DND-41 (cell line): ENCODE results near the gene PTOV1.

Source experiments
- ATAC-seq: fragments of 200-7000 bp; cut with Tn5 transposase; 3 replicates; pipeline ENCODE4 v1.9.1; 2021; ENCODE audit warnings: low read depth; ENCODE audit not compliant: insufficient read depth
- DNase-seq: peaks from one replicate; pipeline ENCODE4 v3.0.0-alpha.2; 2020
- H2AFZ ChIP-seq: 2 replicates; pipeline ENCODE4 v1.6.0; 2012; ENCODE audit warnings: low read depth, low read length
- H3K27ac ChIP-seq: 2 replicates; pipeline ENCODE4 v1.5.1; 2012; ENCODE audit warnings: low read length, inconsistent platforms
- H3K27me3 ChIP-seq: fragments of 200-600 bp; sonication (generic); 2 replicates; pipeline ENCODE4 v1.6.0; 2012; ENCODE audit warnings: low read length, mild to moderate bottlenecking, inconsistent platforms; ENCODE audit not compliant: insufficient read depth, poor library complexity
- H3K36me3 ChIP-seq: 2 replicates; pipeline ENCODE4 v1.5.1; 2012; ENCODE audit warnings: low read length, inconsistent platforms; ENCODE audit not compliant: insufficient read depth
- H3K4me1 ChIP-seq: 2 replicates; pipeline ENCODE4 v1.5.1; 2012; ENCODE audit warnings: mild to moderate bottlenecking, low read length; ENCODE audit not compliant: insufficient read depth
- H3K4me2 ChIP-seq: 2 replicates; pipeline ENCODE4 v1.6.0; 2012; ENCODE audit warnings: mild to moderate bottlenecking, moderate library complexity, low read length, inconsistent platforms; ENCODE audit not compliant: insufficient read depth
- H3K4me3 ChIP-seq, 2 experiments: fragments of 200-600 bp in 1 of 2; shearing (Covaris generic) in 1 of 2; 2 replicates each; pipeline ENCODE4 v1.5.1; 2012 to 2016; ENCODE audit warnings: inconsistent platforms in 2 of 2, low read length in 2 of 2, mild to moderate bottlenecking in 2 of 2, low read depth in 1 of 2, moderate library complexity in 1 of 2
- H3K79me2 ChIP-seq: 2 replicates; pipeline ENCODE4 v1.6.0; 2012; ENCODE audit warnings: low read length, inconsistent platforms; ENCODE audit not compliant: insufficient read depth
- H3K9ac ChIP-seq: 2 replicates; pipeline ENCODE4 v1.6.0; 2012; ENCODE audit warnings: low read depth, mild to moderate bottlenecking, inconsistent platforms, low read length, moderate library complexity
- H3K9me3 ChIP-seq: 2 replicates; pipeline ENCODE4 v1.5.1; 2012; ENCODE audit warnings: low read length, moderate library complexity, mild to moderate bottlenecking, inconsistent platforms; ENCODE audit not compliant: insufficient read depth, severe bottlenecking
- H4K20me1 ChIP-seq: 2 replicates; pipeline ENCODE4 v1.6.0; 2012; ENCODE audit warnings: low read length; ENCODE audit not compliant: insufficient read depth
- CTCF ChIP-seq: IDR thresholded peaks from 2 replicates; pipeline ENCODE4 v1.5.1; 2012; ENCODE audit warnings: borderline replicate concordance, low read length, moderate library complexity, mild to moderate bottlenecking; ENCODE audit not compliant: poor library complexity, severe bottlenecking; ENCODE audit errors: extremely low read depth
- EZH2 ChIP-seq: IDR thresholded peaks from 3 replicates; pipeline ENCODE4 v1.6.1; 2012; ENCODE audit warnings: borderline replicate concordance, low read depth, mild to moderate bottlenecking, moderate library complexity, low read length, inconsistent platforms; ENCODE audit not compliant: severe bottlenecking

PTOV1 gene

DNA sequence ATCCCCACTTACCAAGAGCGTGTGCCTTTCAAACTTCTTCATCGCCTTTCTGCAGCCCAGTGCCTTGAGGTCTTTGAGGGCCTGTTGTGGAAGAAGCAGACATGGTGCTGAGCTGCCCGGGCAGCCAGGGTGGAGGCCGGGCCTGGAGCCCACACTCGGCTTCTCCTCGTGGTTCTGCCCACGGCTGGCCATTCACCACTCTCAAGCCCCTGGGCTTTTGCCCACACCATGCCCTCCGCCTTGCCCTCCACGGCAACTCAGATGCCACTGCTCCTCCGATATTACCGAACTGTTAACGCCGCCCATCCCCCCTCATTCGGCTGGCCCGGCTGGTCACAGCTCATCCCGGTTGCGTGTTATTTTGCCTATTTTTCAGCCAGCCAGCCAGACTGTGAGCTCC lies 40.4 kb downstream of the PTOV1 start:
- DNase-seq (no peak), ATAC-seq (no peak)
- H3K4me2 ChIP-seq = no peak overlapping the region
- TF ChIP-seq CTCF (no peak), EZH2 (no peak)
- no peaks in the 10 kb centered on the region for H3K27me3 ChIP-seq
- H3K27ac ChIP-seq = no peak overlapping the region
- no peak overlapping the region for H3K4me3 ChIP-seq
- H4K20me1 ChIP-seq = no peaks in the 10 kb centered on the region; the same call in 1 of the 2 replicates
- no peaks in the 10 kb centered on the region for H3K4me1 ChIP-seq
- no peaks in the 10 kb centered on the region for H3K9me3 ChIP-seq
- H3K9ac ChIP-seq = no peak overlapping the region
- H2AFZ ChIP-seq = no peak overlapping the region
- peaks cover under 1% of the 10 kb centered on the region; the same call in 1 of the 2 replicates for H3K36me3 ChIP-seq
- H3K79me2 ChIP-seq = no peaks in the 10 kb centered on the region

GRCh38 chr19:49892716-49893115 lies 41.8 kb downstream of the PTOV1 start:
- Histone ChIP-seq H3K27me3 (no peaks in the 10 kb centered on the region), H3K4me2 (no peak overlapping the region), H4K20me1 (no peaks in the 10 kb centered on the region; the same call in 1 of the 2 replicates), H3K4me3 (no peak overlapping the region), H3K36me3 (no peaks in the 10 kb centered on the region; the same call in 1 of the 2 replicates), H3K4me1 (peaks cover 7% of the 10 kb centered on the region; the same call in 1 of the 2 replicates), H2AFZ (no peak overlapping the region), H3K9ac (no peak overlapping the region), H3K27ac (no peak overlapping the region), H3K79me2 (no peaks in the 10 kb centered on the region), H3K9me3 (no peaks in the 10 kb centered on the region)
- TF ChIP-seq EZH2 (no peak), CTCF (no peak)
- no peak for DNase-seq
- ATAC-seq = no peak

GRCh38 chr19:49894011-49894664 lies 43.2 kb downstream of the PTOV1 start:
- no peak overlapping the region for H3K4me3 ChIP-seq

More at GRCh38 chr19:49894011-49894664, 43.2 kb downstream of the PTOV1 start:
- ATAC-seq (no peak), DNase-seq (no peak)
- Histone ChIP-seq H2AFZ (no peak overlapping the region), H3K79me2 (no peaks in the 10 kb centered on the region), H3K4me2 (no peak overlapping the region), H3K4me1 (peaks cover 7% of the 10 kb centered on the region; the same call in 1 of the 2 replicates), H3K27ac (no peak overlapping the region), H3K9me3 (no peaks in the 10 kb centered on the region), H4K20me1 (no peaks in the 10 kb centered on the region), H3K27me3 (no peaks in the 10 kb centered on the region), H3K36me3 (no peaks in the 10 kb centered on the region), H3K9ac (no peak overlapping the region)
- TF ChIP-seq CTCF (no peak), EZH2 (no peak)
